K562 (cell line): ENCODE measurements around the gene SCUBE1. TPM values are rescaled to one million over a fixed set of nuclear protein-coding genes. Genes with fewer than 3 reads are reported as not detected.
A peak's percentile ranks its signal among the peaks of the same experiment; 100 is the strongest.

Experiments
- ATAC-seq: fragments of 200-7000 bp; cut with Tn5 transposase; 3 replicates; pipeline ENCODE4 v1.9.1; 2020; ENCODE audit warnings: moderate library complexity
- BruUV-seq: library from RNA; stranded (reverse); fragments of 400-500 nt; replicated peaks from 2 replicates; lab custom pipeline; 2021; lab: Mats Ljungman, UMichigan
- CTCF ChIA-PET: fragments of 300-600 bp; formaldehyde crosslinking; extraction: SDS; loops from one replicate; lab custom pipeline; 2021; ENCODE audit warnings: low intra/inter-chr PET ratio; lab: Yijun Ruan, JAX
- POLR2A ChIA-PET: fragments of 300-600, 350-650 bp; sonication (Branson Sonifier 250); formaldehyde crosslinking; extraction: SDS; loops from one replicate; lab custom pipeline; 2021; ENCODE audit warnings: antibody characterized with exemption, inconsistent platforms; lab: Yijun Ruan, JAX
- DNase-seq, 4 experiments: peaks; one replicate each; pipeline versions ENCODE4 v3.0.0 to v3.0.0-alpha.2; 2011 to 2018; ENCODE audit warnings: low spot score in 3 of 4, mixed read lengths in 3 of 4; ENCODE audit errors: extremely low read depth in 1 of 4
- FAIRE-seq: peaks from 2 replicates; lab custom pipeline; 2011; peaks lifted over from hg19 to GRCh38; lab: Jason Lieb, UNC
- H2AFZ ChIP-seq: 2 replicates; pipeline ENCODE4 v1.6.0; 2011; ENCODE audit warnings: low read depth, low read length, control low read depth, inconsistent platforms
- H3K27ac ChIP-seq: fragments of 200-600 bp; 3 replicates; pipeline ENCODE4 v1.8.0; 2011; ENCODE audit warnings: low read depth, mild to moderate bottlenecking, control low read depth, inconsistent platforms, low read length, moderate library complexity, mixed read lengths; ENCODE audit errors: extremely low read depth
- H3K27me3 ChIP-seq, 2 experiments: fragments of 300-600 bp in 1 of 2; 2 replicates in 1 of 2; 3 replicates in 1 of 2; pipeline versions ENCODE4 v1.6.0 to v1.8.0; 2011; ENCODE audit warnings: inconsistent platforms in 2 of 2, low read length in 2 of 2, mild to moderate bottlenecking in 1 of 2, mixed read lengths in 1 of 2, moderate library complexity in 1 of 2; ENCODE audit not compliant: control insufficient read depth in 2 of 2, insufficient read depth in 2 of 2
- H3K36me3 ChIP-seq: fragments of 300-600 bp; 3 replicates; pipeline ENCODE4 v1.8.0; 2011; ENCODE audit warnings: mild to moderate bottlenecking, low read length, inconsistent platforms; ENCODE audit not compliant: control insufficient read depth, insufficient read depth
- H3K4me1 ChIP-seq, 2 experiments: fragments of 200-600 bp in 1 of 2; replicated peaks in 1 of 2; 2 replicates in 1 of 2; 3 replicates in 1 of 2; pipeline versions ENCODE4 v1.5.1 to v1.8.0; 2011; ENCODE audit warnings: inconsistent platforms in 2 of 2, low read length in 2 of 2, mild to moderate bottlenecking in 1 of 2, mixed read lengths in 1 of 2, moderate library complexity in 1 of 2; ENCODE audit not compliant: control insufficient read depth in 2 of 2, insufficient read depth in 2 of 2
- H3K4me2 ChIP-seq: 2 replicates; pipeline ENCODE4 v1.6.1; 2011; ENCODE audit warnings: low read length, control low read depth, inconsistent platforms, mixed read lengths; ENCODE audit not compliant: insufficient read depth
- H3K4me3 ChIP-seq: fragments of 200-600 bp; sonication (generic), shearing (Covaris generic); 2 replicates; pipeline ENCODE4 v1.5.1; 2016; ENCODE audit warnings: control low read depth, inconsistent platforms
- H3K79me2 ChIP-seq: fragments of 200-600 bp; 3 replicates; pipeline ENCODE4 v1.8.0; 2011; ENCODE audit warnings: low read length, inconsistent platforms; ENCODE audit not compliant: control insufficient read depth, insufficient read depth
- H3K9ac ChIP-seq, 2 experiments: 2 replicates each; pipeline versions ENCODE4 v1.6.0 to v1.6.1; 2011; ENCODE audit warnings: low read depth in 2 of 2, low read length in 2 of 2, control low read depth in 1 of 2, inconsistent platforms in 1 of 2, mild to moderate bottlenecking in 1 of 2, mixed read lengths in 1 of 2; ENCODE audit not compliant: insufficient read depth in 1 of 2
- H3K9me1 ChIP-seq: one replicate; pipeline ENCODE4 v1.6.0; 2011; ENCODE audit warnings: inconsistent platforms, mild to moderate bottlenecking, low read length, moderate library complexity; ENCODE audit not compliant: control insufficient read depth, insufficient read depth
- H3K9me3 ChIP-seq: replicated peaks from 2 replicates; pipeline ENCODE4 v1.5.1; 2011; ENCODE audit warnings: low read depth, low read length, inconsistent platforms; ENCODE audit not compliant: control insufficient read depth, insufficient read depth
- H4K20me1 ChIP-seq: replicated peaks from 2 replicates; pipeline ENCODE4 v1.6.1; 2011; ENCODE audit warnings: low read length, inconsistent platforms, mixed read lengths; ENCODE audit not compliant: control insufficient read depth, insufficient read depth
- MYC ChIP-seq, 2 experiments: fragments of 250-450 bp in 1 of 2; sonication (Bioruptor Pico) in 1 of 2; IDR thresholded peaks; 2 replicates each; pipeline versions ENCODE4 v1.5.1 to v1.6.1; 2012 to 2021; ENCODE audit warnings: low read depth in 2 of 2, borderline replicate concordance in 1 of 2, improper control_type of control experiment in 1 of 2, low read length in 1 of 2, mild to moderate bottlenecking in 1 of 2, moderate library complexity in 1 of 2
- POLR2AphosphoS5 ChIP-seq: IDR thresholded peaks from 2 replicates; pipeline ENCODE4 v1.6.1; 2011; ENCODE audit warnings: mild to moderate bottlenecking, low read depth, low read length, moderate library complexity; ENCODE audit not compliant: control insufficient read depth, insufficient read depth
- ZKSCAN8 ChIP-seq: fragments of 200-800 bp; sonication (Bioruptor generic); IDR thresholded peaks from 2 replicates; pipeline ENCODE4 v1.6.1; 2016; ENCODE audit warnings: missing genetic modification characterization, missing compliant biosample characterization
- ZNF408 ChIP-seq: fragments of 250-450 bp; sonication (Bioruptor Pico); IDR thresholded peaks from 2 replicates; pipeline ENCODE4 v1.4.0; 2020; ENCODE audit warnings: low read depth, mild to moderate bottlenecking, moderate library complexity
- WGBS: fragments of 100-300 bp; shearing (Covaris generic); methylation state at CpG from one replicate; pipeline ENCODE4 v1.1.6; 2016; ENCODE audit warnings: low coverage, mixed read lengths; ENCODE audit not compliant: insufficient coverage; ENCODE audit errors: missing lambda C conversion rate; 5-methylcytosine and 5-hydroxymethylcytosine counted together
- in situ Hi-C: fragments of 300-500 bp; cut with MboI; formaldehyde crosslinking; loops from 4 replicates; pipeline ENCODE4 v1.15.0; 2018; ENCODE audit warnings: inconsistent platforms, mixed read lengths
- intact Hi-C: fragments of 100-400 bp; cut with micrococcal nuclease; formaldehyde crosslinking; loops from 2 replicates; pipeline ENCODE4 v1.14.2; 2022
- polyA plus RNA-seq, 8 experiments: library from polyadenylated mRNA; depleted of rRNA in 4 of 8; stranded (reverse) in 5 of 8; unstranded in 3 of 8; fragments of >200 nt; fragmentation: Nextera tagmentation in 2 of 8; fragmentation: Illumina TruSeq in 1 of 8; extraction: Ambion mirVana in 2 of 8; extraction: Trizol in 1 of 8; gene quantifications; 2 replicates each; pipeline versions ENCODE4 v1.2.1 to v1.2.3, GENCODE V29; 2011 to 2014; ENCODE audit warnings: inconsistent platforms in 1 of 8, missing spikeins in 1 of 8
- total RNA-seq, 7 experiments: library from RNA; depleted of rRNA in 6 of 7; stranded (reverse); fragments of >200 nt in 6 of 7; fragmentation: Illumina TruSeq in 2 of 7; extraction: Trizol in 2 of 7; gene quantifications; 2 replicates each; pipeline versions ENCODE4 v1.2.1 to v1.2.3, GENCODE V29; 2011 to 2021; ENCODE audit warnings: low replicate concordance in 1 of 7
- TF ChIP-seq, protein P1 (sequence below): sonication (generic); formaldehyde crosslinking; IDR thresholded peaks from 2 replicates; pipeline ENCODE4 v1.5.0; 2020; ENCODE audit warnings: missing genetic modification reagents

The SCUBE1 gene
- total and polyA plus RNA-seq, 9 of the 15 experiments (the other 6 are each of a cell fraction or from before 2014, with no cell fraction given): 0.03 to 0.47 (median 0.29) TPM; not detected in 6

- no peak for ATAC-seq
- POLR2A ChIA-PET: interaction anchor here (0.6 kb wide), 1 partner anchor 45 kb away, joined by 5 read pairs; no protein-coding TSS in a partner anchor
- no peak for DNase-seq
- no peak overlapping the region for H2AFZ ChIP-seq
- 26% methylated on average over 4 of the region's 6 CpGs for WGBS
- no peaks in the 10 kb centered on the region for H4K20me1 ChIP-seq
- H3K4me1 ChIP-seq: peaks cover 14 to 20% of the 10 kb centered on the region in 2 experiments; a peak in 4 of 5 replicates
- no peaks in the 10 kb centered on the region for H3K9me3 ChIP-seq
- H3K4me2 ChIP-seq: no peak overlapping the region
- BruUV-seq: no TSS peak
- FAIRE-seq: no peak
- no peak overlapping the region for H3K27ac ChIP-seq
- H3K79me2 ChIP-seq: no peaks in the 10 kb centered on the region
- intact Hi-C loops (no loop called here), in situ Hi-C loops (no loop called here)
- no peaks in the 10 kb centered on the region for H3K36me3 ChIP-seq
- no peak overlapping the region for H3K4me3 ChIP-seq
- CTCF ChIA-PET: no interaction called here
- peaks cover 4% of the 10 kb centered on the region for H3K9me1 ChIP-seq
- H3K27me3 ChIP-seq: peaks cover 0 to 13% of the 10 kb centered on the region in 2 experiments; a peak in 1 of 5 replicates
- TF ChIP-seq, protein P1, sequence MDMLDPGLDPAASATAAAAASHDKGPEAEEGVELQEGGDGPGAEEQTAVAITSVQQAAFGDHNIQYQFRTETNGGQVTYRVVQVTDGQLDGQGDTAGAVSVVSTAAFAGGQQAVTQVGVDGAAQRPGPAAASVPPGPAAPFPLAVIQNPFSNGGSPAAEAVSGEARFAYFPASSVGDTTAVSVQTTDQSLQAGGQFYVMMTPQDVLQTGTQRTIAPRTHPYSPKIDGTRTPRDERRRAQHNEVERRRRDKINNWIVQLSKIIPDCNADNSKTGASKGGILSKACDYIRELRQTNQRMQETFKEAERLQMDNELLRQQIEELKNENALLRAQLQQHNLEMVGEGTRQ (CRISPR knock-in tag): no peak
- no peak for TF ChIP-seq ZKSCAN8 (CRISPR knock-in tag)
- no peak for TF ChIP-seq ZNF408 (CRISPR knock-in tag)
- TF ChIP-seq POLR2AphosphoS5: no peak
- no peak for TF ChIP-seq MYC (IDR thresholded peaks at IDR 0.05; ENCODE audit: low read depth, low read length)
- TF ChIP-seq MYC (CRISPR knock-in tag; IDR thresholded peaks at IDR 0.05; ENCODE audit: borderline replicate concordance, low read depth): no peak
- peak overlapping the region in 1 of 2 experiments; percentile 17; a peak in 1 of 4 replicates for H3K9ac ChIP-seq
Observed at GRCh38 chr22:43295173-43295572, 48.0 kb downstream of the SCUBE1 start.
